ENCODE data around the gene GNA12. TPM values are rescaled to one million over a fixed set of nuclear protein-coding genes. Genes with fewer than 3 reads are reported as not detected.
"Not testable (repeated sequence)": the region's sequence is repeated elsewhere in the genome, so short reads cannot be mapped to it uniquely, and the experiment has no call there.

The GNA12 gene
- total RNA-seq, 2 donors from 2014 or later = 37.0 to 46.6 TPM

- Mint-ChIP-seq H3K4me1 (ENCODE audit: low read depth) (peaks cover 30% of the 10 kb centered on the region), H3K36me3 (ENCODE audit: insufficient read depth in 2 of 2) (no peaks in the 10 kb centered on the region), H3K27ac (no peak overlapping the region), H3K9me3 (no peaks in the 10 kb centered on the region), H3K4me3 (no peak overlapping the region), H3K27me3 (ENCODE audit: low read depth) (no peaks in the 10 kb centered on the region)
- DNase-seq = no peak
- ATAC-seq (replicated peaks in 1 of 2) = no peak
Observed at GRCh38 chr7:2861509-2861908, 17.4 kb upstream of the GNA12 start.

GRCh38 chr7:2860627-2861133, 16.6 kb upstream of the GNA12 start:
- DNase-seq = no peak
- Mint-ChIP-seq H3K4me3 (no peak overlapping the region), H3K27me3 (ENCODE audit: low read depth) (no peaks in the 10 kb centered on the region), H3K4me1 (ENCODE audit: low read depth) (peaks cover 30% of the 10 kb centered on the region), H3K36me3 (ENCODE audit: insufficient read depth in 2 of 2) (no peaks in the 10 kb centered on the region), H3K9me3 (no peaks in the 10 kb centered on the region), H3K27ac (no peak overlapping the region)
- ATAC-seq (replicated peaks in 1 of 2) = no peak

GRCh38 chr7:2859952-2860351, 15.8 kb upstream of the GNA12 start:
- Mint-ChIP-seq H3K4me3 (no peak overlapping the region), H3K9me3 (no peaks in the 10 kb centered on the region), H3K27me3 (ENCODE audit: low read depth) (no peaks in the 10 kb centered on the region), H3K36me3 (ENCODE audit: insufficient read depth in 2 of 2) (no peaks in the 10 kb centered on the region), H3K4me1 (ENCODE audit: low read depth) (peaks cover 27% of the 10 kb centered on the region), H3K27ac (no peak overlapping the region)
- no peak for DNase-seq
- no peak for ATAC-seq (replicated peaks in 1 of 2)

- DNase-seq (no peak), ATAC-seq (replicated peaks in 1 of 2) (no peak)
- Mint-ChIP-seq H3K9me3 (no peaks in the 10 kb centered on the region), H3K27me3 (ENCODE audit: low read depth) (no peaks in the 10 kb centered on the region), H3K4me3 (no peak overlapping the region), H3K4me1 (ENCODE audit: low read depth) (peaks cover 14% of the 10 kb centered on the region), H3K36me3 (ENCODE audit: insufficient read depth in 2 of 2) (no peaks in the 10 kb centered on the region), H3K27ac (no peak overlapping the region)
Observed at GRCh38 chr7:2858621-2859020, 14.5 kb upstream of the GNA12 start.

GRCh38 chr7:2856388-2857169, 12.5 kb upstream of the GNA12 start:
- Mint-ChIP-seq H3K9me3 (no peaks in the 10 kb centered on the region), H3K27me3 (ENCODE audit: low read depth) (no peaks in the 10 kb centered on the region), H3K4me1 (ENCODE audit: low read depth) (no peaks in the 10 kb centered on the region), H3K27ac (no peak overlapping the region), H3K36me3 (ENCODE audit: insufficient read depth in 2 of 2) (no peaks in the 10 kb centered on the region), H3K4me3 (no peak overlapping the region)
- ATAC-seq (replicated peaks in 1 of 2) (no peak), DNase-seq (no peak)

GRCh38 chr7:2855386-2855785, 11.3 kb upstream of the GNA12 start:
- Mint-ChIP-seq H3K27me3 (ENCODE audit: low read depth) (no peaks in the 10 kb centered on the region), H3K9me3 (no peaks in the 10 kb centered on the region), H3K4me3 (no peak overlapping the region), H3K36me3 (ENCODE audit: insufficient read depth in 2 of 2) (no peaks in the 10 kb centered on the region), H3K4me1 (ENCODE audit: low read depth) (no peaks in the 10 kb centered on the region), H3K27ac (peak overlapping the region; percentile 29)
- DNase-seq (no peak), ATAC-seq (replicated peaks in 1 of 2) (no peak)

- not testable (repeated sequence) for H3K27ac Mint-ChIP-seq; DNase-seq; ATAC-seq (replicated peaks in 1 of 2); H3K36me3 Mint-ChIP-seq (ENCODE audit: insufficient read depth in 2 of 2); H3K4me1 Mint-ChIP-seq (ENCODE audit: low read depth); H3K27me3 Mint-ChIP-seq (ENCODE audit: low read depth); H3K9me3 Mint-ChIP-seq; H3K4me3 Mint-ChIP-seq
Observed at GRCh38 chr7:2853552-2853951, 9.4 kb upstream of the GNA12 start.

- no peak for DNase-seq
- H3K4me3 Mint-ChIP-seq = no peak overlapping the region
- H3K27me3 Mint-ChIP-seq (ENCODE audit: low read depth) = no peaks in the 10 kb centered on the region
Observed at GRCh38 chr7:2853147-2853546, 9.0 kb upstream of the GNA12 start.

GRCh38 chr7:2851497-2851896, 7.4 kb upstream of the GNA12 start:
- peak; percentile 35 to 43 for DNase-seq
- Mint-ChIP-seq H3K27me3 (ENCODE audit: low read depth) (no peaks in the 10 kb centered on the region), H3K4me3 (peak overlapping the region; percentile 52 to 71), H3K27ac (peak overlapping the region; percentile 91), H3K4me1 (ENCODE audit: low read depth) (no peaks in the 10 kb centered on the region), H3K36me3 (ENCODE audit: insufficient read depth in 2 of 2) (no peaks in the 10 kb centered on the region), H3K9me3 (no peaks in the 10 kb centered on the region)
- ATAC-seq (replicated peaks in 1 of 2) = peak; percentile 95 to 96

More at GRCh38 chr7:2853147-2853546, 9.0 kb upstream of the GNA12 start:
- Mint-ChIP-seq H3K9me3 (no peaks in the 10 kb centered on the region), H3K27ac (no peak overlapping the region), H3K4me1 (ENCODE audit: low read depth) (no peaks in the 10 kb centered on the region), H3K36me3 (ENCODE audit: insufficient read depth in 2 of 2) (no peaks in the 10 kb centered on the region)
- no peak for ATAC-seq (replicated peaks in 1 of 2)

GRCh38 chr7:2849941-2850766, 6.0 kb upstream of the GNA12 start:
- H3K4me1 Mint-ChIP-seq (ENCODE audit: low read depth) = peaks cover 4% of the 10 kb centered on the region
- no peaks in the 10 kb centered on the region for H3K36me3 Mint-ChIP-seq (ENCODE audit: insufficient read depth in 2 of 2)
- no peak overlapping the region for H3K27ac Mint-ChIP-seq
- ATAC-seq (replicated peaks in 1 of 2) = peak; percentile 13 to 18
- no peaks in the 10 kb centered on the region for H3K9me3 Mint-ChIP-seq
- DNase-seq = no peak
- H3K27me3 Mint-ChIP-seq (ENCODE audit: low read depth) = no peaks in the 10 kb centered on the region
- H3K4me3 Mint-ChIP-seq = no peak overlapping the region

- no peak for ATAC-seq (replicated peaks in 1 of 2)
- Mint-ChIP-seq H3K9me3 (no peaks in the 10 kb centered on the region), H3K4me1 (ENCODE audit: low read depth) (peaks cover 43% of the 10 kb centered on the region)
Observed at GRCh38 chr7:2845034-2845592, 1.0 kb upstream of the GNA12 start.

GRCh38 chr7:2843711-2844152, 376 bp downstream of the GNA12 start:
- Mint-ChIP-seq H3K9me3 (no peaks in the 10 kb centered on the region), H3K36me3 (ENCODE audit: insufficient read depth in 2 of 2) (peaks cover 2 to 11% of the 10 kb centered on the region in 2 donors), H3K4me3 (peak overlapping the region; percentile 43 to 88), H3K27me3 (ENCODE audit: low read depth) (no peaks in the 10 kb centered on the region), H3K4me1 (ENCODE audit: low read depth) (peaks cover 52% of the 10 kb centered on the region), H3K27ac (no peak overlapping the region)
- ATAC-seq (replicated peaks in 1 of 2) (peak; percentile 25 to 27), DNase-seq (peak; percentile 49 to 51)

More at GRCh38 chr7:2845034-2845592, 1.0 kb upstream of the GNA12 start:
- Mint-ChIP-seq H3K27ac (no peak overlapping the region), H3K36me3 (ENCODE audit: insufficient read depth in 2 of 2) (peaks cover 0 to 6% of the 10 kb centered on the region in 2 donors), H3K4me3 (peak overlapping the region; percentile 76 to 77), H3K27me3 (ENCODE audit: low read depth) (no peaks in the 10 kb centered on the region)
- DNase-seq = no peak

- ATAC-seq (replicated peaks in 1 of 2) (no peak), DNase-seq (no peak)
- Mint-ChIP-seq H3K27ac (peak overlapping the region; percentile 88), H3K36me3 (ENCODE audit: insufficient read depth in 2 of 2) (peaks cover 2 to 14% of the 10 kb centered on the region in 2 donors), H3K27me3 (ENCODE audit: low read depth) (no peaks in the 10 kb centered on the region), H3K9me3 (no peaks in the 10 kb centered on the region), H3K4me1 (ENCODE audit: low read depth) (peaks cover 57% of the 10 kb centered on the region), H3K4me3 (peak overlapping the region; percentile 88 to 92)
Observed at GRCh38 chr7:2843191-2843685, 870 bp downstream of the GNA12 start.

All from activated T-cell treated with anti-CD3 and anti-CD28 coated beads, Interleukin-2, amount 50 U/mL, for 72 hours (primary cell).